ENCODE data around the gene ZNF652.

DNA sequence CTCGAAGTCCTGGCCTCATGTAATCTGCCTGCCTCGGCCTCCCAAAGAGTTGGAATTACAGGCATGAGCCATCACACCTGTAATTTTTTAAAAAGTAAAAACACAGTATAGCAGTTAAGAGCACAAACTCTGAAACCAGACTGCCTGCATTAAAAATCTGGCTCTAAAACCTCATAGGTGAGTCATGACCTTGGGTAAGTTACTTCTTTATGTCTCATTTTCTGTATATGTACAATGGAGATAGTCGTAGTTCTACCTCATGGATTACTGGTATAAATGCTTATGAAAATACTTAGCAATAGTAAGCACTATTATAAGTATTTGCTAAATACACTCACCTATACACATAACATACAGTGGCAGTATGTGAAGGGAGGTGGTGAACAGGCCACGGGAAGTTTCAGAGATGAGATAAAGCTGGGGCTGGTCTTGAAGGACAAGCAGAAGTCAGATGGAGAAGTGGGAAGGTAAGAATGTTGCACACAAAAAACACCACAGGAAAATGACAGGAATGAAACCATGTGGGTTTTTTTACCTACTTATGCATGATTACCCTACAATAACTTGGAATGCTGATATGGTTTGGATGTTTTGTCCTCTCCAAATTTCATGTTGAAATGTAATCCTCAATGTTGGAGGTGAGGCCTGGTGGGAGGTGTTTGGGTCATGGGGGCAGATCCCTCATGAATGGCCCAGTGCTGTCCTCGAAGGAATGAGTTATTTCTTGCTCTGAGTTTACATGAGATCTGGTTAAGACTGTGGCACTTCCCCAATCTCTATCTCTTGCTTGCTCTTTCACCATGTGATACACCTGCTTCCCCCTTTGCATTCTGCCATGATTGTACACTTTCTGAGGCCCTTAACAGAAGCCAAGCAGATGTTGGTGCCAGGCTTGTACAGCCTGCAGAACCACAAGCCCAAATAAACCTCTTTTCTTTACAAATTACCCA is 33.9 kb downstream of the ZNF652 start:
- TF ChIP-seq, protein P1, sequence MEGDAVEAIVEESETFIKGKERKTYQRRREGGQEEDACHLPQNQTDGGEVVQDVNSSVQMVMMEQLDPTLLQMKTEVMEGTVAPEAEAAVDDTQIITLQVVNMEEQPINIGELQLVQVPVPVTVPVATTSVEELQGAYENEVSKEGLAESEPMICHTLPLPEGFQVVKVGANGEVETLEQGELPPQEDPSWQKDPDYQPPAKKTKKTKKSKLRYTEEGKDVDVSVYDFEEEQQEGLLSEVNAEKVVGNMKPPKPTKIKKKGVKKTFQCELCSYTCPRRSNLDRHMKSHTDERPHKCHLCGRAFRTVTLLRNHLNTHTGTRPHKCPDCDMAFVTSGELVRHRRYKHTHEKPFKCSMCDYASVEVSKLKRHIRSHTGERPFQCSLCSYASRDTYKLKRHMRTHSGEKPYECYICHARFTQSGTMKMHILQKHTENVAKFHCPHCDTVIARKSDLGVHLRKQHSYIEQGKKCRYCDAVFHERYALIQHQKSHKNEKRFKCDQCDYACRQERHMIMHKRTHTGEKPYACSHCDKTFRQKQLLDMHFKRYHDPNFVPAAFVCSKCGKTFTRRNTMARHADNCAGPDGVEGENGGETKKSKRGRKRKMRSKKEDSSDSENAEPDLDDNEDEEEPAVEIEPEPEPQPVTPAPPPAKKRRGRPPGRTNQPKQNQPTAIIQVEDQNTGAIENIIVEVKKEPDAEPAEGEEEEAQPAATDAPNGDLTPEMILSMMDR (IDR thresholded peaks at IDR 0.05), result no peak
- TF ChIP-seq POLR2AphosphoS5 (IDR thresholded peaks at IDR 0.05; ENCODE audit: insufficient read depth in 1 of 2, low read depth in 1 of 2) (no peak), POLR2A (IDR thresholded peaks at IDR 0.05) (no peak)

Data from vagina (tissue), 2 donors.